GM18517 (cell line): ENCODE data around the gene AVEN.
"Not testable (repeated sequence)": the region's sequence is repeated elsewhere in the genome, so short reads cannot be mapped to it uniquely, and the experiment has no call there.

Source experiments
- ATAC-seq: cut with Tn5 transposase; IDR thresholded peaks from one replicate; pipeline ENCODE4 v1.9.1; 2021; ENCODE audit warnings: mild to moderate bottlenecking, moderate library complexity; ENCODE audit not compliant: unreplicated experiment

AVEN gene, protein sequence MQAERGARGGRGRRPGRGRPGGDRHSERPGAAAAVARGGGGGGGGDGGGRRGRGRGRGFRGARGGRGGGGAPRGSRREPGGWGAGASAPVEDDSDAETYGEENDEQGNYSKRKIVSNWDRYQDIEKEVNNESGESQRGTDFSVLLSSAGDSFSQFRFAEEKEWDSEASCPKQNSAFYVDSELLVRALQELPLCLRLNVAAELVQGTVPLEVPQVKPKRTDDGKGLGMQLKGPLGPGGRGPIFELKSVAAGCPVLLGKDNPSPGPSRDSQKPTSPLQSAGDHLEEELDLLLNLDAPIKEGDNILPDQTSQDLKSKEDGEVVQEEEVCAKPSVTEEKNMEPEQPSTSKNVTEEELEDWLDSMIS

DNA sequence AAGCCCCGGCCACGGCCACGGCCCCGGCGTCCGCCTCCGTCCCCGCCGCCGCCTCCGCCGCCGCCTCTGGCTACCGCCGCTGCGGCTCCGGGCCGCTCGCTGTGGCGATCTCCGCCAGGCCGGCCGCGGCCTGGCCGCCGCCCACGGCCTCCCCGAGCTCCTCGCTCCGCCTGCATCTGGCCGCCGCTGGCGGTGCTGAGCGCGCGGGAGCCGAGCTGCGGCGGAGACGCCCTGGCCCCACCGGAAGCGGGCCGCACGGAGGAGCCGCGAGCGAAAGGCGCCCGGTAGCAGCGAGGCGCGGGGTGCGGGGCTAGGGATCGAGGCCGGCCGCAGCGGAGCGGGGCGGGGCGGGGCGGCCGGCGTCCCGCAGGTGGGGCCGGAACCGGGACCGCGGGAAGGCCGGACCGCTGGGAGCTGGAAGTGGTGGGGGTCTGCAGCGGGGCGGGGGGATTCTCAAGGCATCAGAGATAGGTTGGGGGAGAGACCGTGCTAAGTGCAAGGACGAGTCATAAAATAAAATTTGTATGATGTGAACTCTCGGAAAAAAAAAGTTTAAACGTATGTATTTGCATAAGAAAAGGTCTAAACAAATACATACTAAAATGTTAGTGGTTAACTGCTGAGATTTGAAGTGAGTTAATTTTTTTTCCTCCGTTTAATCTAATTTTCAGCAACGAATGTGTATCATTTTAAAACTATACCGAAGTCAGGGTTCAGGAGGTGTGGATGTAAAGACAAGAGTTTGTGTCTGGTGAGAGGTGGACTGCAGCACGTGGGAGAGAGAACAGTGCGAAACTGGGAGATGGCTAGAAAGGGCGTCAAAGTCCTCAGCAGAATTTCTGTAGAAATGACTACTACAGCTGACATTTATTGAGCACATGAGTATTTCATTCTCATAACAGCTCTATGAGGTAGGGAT is at the start of gene AVEN:
AVEN (minus strand) TSS at position 334 of the 919 bp plus-strand sequence; CDS start at position 176, 158 bp downstream.
- peak; percentile 42 for ATAC-seq

DNA sequence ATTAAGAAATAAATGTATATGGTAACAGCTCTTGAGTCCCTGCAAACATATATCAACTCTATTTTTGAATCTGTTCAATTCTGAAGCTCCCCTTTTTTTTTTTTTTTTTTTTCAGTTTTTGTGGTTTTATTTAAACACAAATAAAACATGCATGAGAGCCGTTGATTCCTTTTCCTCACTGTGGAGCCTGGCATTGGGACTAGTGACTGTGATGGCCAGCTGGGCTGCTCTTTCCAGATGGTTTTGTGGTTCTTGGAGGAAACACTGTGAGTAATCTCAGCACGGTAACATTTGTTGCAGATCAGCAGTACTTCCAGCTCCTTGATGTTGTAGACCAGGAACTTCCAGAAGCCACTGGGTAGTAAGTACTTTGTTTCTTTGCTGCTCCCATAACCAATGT is 46.7 kb upstream of the AVEN start:
- no peak for ATAC-seq

DNA sequence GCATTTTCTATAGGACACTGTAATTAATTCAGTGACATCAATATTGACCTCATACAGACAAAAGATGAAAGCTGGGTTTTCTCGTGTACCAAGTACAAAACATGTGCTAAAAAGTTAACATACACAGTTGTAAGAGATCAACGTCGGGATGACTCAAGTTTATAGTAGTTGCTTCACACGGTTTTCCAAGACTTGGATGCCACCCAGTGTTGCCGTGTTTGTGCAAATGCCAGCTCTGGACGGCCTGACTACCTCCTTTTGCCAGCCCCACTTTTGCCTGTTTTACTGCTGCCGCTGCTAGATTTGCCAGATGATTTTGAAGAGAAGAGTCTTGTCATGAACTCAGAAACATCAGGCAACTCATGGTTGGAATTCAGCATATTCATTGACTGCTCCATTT is 45.1 kb upstream of the AVEN start:
- no peak for ATAC-seq

DNA sequence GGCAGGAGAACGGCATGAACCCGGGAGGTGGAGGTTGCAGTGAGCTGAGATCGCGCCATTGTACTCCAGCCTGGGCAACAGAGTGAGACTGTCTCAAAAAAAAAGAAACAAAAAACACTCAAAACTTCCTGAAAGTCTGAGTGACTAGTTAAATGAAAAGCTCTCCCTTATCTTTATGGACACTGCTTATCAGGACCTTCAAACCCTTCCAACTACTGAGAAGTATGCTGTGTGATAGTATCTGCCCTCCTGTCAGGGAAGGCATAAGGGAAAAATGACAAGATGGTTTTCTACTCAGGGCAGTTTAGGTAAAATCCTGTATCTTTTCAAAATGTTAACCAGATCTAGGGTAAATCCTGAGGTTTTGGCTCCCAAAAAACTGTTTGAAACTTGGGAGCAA is 40.9 kb upstream of the AVEN start:
- ATAC-seq: no peak

DNA sequence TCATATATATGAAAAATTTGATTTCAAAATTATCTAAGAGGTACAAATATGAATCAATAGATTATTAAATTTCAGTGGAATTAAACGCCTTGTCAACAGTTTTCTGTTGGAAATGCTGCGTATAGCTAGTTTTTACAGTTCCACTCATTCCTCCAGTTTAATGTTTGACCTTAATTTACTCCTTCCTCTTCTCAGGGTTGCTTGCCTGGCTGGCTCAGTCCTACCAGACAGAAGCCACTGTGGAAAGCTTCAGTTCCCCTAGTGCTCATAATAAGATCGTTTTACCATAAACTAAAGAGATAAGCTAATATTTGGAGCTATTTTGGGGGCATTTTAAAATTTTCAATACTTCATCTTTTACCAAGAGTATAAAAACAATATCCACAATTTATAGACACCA is 39.9 kb upstream of the AVEN start:
- ATAC-seq: no peak

DNA sequence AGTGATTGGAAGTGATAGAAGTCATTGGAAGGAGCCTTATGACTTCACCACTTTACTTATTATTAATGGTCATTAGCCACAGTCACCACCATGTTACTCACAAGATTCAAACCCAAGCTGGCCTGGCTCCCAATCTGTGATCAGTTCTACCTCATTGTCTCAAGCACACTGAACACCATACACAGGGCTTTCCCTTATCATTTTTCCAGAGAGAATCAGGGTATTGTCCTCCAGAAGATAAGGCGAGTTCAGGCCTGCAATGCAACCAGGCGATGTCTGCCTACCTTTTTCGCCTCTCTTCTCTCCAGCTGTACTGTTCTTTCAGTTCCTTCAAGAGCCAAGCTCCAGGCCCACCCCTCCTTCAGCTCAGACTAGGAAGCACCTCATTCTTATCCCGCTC is 37.8 kb upstream of the AVEN start:
- no peak for ATAC-seq

DNA sequence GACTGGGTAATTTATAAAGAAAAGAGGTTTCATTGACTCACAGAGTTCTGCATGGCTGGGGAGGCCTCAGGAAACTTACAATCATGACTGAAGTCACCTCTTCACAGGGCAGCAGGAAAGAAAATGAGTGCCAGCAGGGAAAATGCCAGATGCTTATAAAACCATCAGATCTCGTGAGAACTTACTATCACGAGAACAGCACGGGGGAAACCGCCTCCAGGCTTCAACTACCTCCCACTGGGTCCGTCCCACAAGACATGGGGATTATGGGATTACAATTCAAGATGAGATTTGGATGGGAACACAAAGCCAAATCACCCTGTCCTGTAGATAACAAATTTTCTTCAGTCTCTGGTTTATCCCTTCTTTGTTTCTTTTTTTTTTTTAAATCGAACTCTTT is 31.0 kb upstream of the AVEN start:
- no peak for ATAC-seq

DNA sequence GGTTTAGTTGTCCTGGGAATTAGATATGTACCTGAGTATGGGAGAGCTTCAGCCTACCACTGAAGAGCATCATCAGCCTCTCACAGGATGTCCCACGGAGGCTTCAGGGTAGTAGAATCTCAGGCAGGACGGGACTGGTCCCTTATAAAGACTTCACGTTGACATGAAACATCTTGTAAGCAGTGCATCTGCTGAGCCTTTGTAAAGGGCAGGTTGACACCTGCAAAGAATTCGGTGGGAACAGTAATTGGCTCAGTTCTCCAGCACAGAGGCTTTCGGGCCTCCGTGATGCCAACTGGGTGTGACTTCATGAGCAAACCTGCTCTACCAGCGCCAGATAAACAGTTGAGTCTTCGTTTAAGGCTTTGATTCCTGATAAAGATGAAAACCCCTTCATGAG is 26.9 kb upstream of the AVEN start:
- no peak for ATAC-seq

DNA sequence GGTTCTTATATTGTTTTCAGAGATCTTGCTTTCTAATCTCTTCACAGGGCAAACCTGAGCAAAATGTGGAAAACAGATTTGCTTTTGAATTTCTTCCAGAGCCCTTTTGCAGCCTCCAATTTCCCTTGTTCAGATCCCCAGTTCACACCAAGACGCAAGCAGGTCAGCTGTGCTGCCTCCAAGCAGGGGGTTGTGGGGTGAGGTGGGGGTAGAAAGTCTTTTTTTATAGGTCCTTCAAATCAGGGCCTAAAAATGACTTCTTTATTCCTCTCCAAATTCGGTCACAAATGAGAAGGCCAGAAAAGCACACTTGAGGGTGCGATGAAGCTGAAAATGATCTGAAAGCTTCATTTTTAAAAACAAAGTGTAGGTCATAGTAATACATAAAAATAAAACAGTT is 26.3 kb upstream of the AVEN start:
- no peak for ATAC-seq

DNA sequence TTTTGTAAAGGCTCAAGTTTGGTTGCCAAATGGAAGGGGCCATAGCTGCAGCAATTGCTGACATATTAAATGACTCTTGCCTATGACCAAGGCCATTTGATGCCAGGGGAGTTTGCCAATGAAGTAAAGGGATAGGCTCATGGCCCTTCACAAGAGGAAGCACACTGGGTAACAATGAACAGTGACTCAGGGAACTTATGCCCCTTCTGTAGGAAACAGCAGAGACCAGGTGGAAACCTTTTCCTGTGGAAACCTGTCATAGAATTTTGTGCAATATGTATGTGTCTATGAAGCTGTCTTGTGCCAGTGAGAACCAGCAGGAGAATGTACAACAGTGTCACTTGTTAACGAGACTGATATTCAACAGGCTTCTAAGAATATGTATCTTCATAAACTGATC is 25.4 kb upstream of the AVEN start:
- ATAC-seq: no peak

DNA sequence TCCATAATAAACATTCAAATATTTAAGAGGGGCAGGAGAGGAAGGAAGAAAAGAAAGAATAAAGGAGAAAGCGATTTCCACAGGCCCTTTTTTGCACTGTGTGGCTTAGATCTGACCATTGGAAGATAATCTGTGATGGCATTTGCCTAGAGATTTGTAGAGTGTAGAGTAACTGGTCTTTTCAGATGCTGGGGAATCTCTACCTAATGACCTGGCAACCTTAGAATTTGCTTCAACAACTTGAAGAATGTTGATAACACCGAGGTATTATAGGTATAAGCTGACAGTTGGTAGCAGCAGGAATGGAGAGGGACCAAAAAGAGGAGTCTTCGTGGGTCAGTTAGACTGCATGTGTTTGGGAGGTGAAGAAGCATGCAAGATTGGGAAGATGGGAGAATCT is 20.9 kb upstream of the AVEN start:
- no peak for ATAC-seq

DNA sequence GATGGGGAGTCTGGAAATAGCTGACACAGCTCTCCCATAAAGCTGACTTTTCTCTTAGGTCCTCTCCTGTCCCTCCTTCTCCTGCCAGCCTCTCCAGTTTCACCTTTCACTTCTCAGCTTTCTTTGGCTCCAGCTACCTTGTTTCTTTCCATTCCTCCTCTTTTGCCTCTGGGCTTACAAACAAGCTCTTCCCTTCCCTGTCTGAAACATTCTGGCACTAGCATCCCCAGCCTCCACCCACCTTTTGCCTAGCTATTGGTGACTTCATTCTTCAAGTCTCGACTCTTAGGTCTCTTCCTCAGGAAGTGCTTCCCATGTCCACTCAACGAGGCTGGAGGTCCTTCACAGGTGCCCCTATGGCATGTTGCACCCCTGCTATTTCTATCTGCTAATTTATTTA is 20.5 kb upstream of the AVEN start:
- ATAC-seq: no peak

DNA sequence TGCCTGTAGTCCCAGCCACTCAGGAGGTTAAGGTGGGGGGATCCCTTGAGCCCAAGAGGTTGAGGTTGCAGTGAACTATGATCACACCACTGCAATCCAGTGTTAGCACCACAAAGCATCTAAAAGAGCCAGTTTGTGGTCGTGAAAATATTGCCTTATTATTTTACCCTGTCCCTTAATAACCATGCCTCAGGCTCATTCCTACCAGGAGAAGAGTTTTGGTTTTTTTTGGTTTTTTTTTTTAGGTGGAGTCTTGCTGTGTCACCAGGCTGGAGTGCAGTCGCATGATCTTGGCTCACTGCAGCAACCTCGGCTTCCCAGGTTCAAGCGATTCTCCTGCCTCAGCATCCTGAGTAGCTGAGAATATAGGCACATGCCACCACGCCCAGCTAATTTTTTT is 17.9 kb upstream of the AVEN start:
- no peak for ATAC-seq

DNA sequence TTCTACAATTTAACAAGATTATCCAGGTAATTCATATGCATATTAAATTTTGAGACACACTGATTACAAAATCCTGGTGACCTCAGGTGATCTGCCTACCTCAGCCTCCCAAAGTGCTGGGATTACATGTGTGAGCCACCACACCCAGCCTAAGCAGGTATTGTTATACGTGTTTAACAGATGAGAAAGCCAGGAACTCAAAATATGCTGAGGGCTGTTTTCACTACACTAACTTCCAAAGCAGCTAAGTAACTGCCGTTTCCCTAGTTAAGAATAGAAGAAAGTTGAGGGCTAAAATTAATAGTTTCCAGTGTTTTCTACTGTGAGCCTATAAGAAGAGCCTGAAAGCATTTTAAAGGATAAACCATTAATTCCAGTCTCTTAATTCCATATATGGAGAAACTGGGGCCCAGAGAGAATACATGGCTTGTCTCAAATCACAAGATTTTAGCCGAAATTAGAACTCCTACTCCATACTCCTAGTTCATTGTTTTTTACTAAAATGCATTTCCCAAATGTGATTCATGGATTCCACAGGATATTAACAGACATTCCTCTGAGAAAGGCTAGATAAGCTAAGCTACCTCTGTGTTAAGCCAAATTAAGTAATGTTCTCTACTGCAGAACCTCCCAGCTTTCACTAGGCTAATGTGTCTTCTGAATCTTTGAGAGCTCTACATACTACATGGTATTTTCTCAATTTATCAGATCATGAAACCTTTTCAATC is 17.0 kb upstream of the AVEN start:
- no peak for ATAC-seq

DNA sequence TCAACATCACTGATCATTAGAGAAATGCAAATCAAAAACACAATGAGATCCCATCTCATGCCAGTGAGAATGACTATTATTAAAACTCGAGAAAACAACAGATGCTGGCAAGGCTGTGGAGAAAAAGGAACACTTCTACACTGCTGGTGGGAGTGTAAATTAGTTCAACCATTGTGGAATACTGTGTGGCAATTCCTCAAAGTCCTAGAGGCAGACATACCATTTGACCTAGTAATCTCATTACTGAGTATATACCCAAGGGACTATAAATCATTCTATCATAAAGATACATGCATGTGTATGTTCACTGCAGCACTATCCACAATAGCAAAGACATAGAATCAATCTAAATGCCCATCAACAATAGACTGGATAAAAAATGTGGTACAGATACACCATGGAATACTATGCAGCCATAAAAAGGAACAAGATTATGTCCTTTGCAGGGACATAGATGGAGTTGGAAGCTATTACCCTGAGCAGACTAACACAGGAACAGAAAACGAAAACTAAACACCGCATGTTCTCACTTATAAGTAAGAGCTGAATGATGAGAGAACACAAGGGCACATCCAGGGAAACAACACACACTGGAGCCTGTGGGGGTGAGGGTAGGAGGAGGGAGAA is 15.2 kb upstream of the AVEN start:
- no peak for ATAC-seq

DNA sequence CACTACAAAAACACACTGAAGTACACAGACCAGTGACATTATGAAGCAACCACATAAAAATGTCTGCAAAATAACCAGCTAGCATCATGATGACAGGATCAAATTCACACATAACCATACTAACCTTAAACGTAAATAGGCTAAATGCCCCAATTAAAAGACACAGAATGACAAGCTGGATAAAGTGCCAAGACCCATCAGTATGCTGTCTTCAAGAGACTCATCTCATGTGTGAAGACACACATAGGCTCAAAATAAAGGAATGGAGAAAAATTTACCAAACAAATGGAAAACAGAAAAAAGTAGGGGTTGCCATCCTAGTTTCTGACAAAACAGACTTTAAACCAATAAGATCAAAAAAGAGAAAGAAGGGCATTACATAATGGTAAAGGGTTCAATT is 11.4 kb upstream of the AVEN start:
- ATAC-seq: not testable (repeated sequence)

DNA sequence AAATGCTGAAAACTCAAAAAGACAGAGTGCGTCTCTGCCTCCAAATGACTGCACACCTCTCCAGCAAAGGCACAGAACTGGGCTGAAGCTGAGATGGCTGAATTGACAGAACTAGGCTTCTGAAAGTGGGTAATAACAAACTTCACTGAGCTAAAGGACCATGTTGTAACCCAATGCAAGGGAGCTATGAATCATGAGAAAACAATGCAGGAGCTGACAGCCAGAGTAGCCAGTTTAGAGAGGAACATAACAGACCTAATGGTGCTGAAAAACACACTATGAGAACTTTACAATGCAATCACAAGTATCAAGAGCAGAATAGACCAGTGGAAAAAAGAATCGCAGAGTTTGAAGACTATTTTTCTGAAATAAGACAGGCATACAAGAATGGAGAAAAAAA is 10.1 kb upstream of the AVEN start:
- no peak for ATAC-seq

DNA sequence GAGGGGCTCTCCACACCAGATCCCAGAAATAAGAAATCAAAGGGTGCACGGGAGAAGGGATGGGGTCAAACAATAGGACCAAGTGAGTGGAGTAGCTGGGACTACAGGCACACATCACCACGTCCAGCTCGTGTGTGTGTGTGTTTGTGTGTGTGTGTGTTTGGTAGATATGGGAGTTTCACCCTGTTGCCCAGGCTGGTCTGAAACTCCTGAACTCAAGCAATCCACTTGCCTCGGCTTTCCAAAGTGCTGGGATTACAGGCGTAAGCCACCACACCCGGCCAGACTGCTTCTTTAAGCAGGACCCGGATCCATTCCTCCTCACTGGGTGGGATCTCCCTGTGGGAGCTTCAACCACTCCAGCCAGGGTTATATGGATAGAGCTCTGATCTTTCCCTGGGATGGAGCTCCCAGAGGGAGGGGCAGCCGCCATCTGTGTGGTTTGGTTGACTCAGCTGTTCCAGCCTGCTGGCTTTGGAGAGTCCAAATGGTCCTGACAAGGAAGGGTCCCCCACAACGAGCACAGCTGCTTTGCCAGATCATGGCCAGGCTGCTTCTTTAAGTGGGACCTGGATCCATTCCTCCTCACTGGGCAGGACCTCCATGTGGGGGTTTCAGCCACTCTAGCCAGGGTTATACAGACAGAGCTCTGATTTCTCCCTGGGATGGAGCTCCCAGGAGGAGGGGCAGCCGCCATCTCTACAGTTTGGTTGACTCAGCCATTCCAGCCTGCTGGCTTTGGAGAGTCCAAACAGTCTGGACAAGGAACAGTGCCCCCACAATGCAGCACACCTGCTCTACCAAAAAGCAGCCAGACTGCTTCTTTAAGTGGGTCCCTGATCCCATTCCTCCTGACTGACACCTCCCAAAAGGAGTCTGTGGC is 9.1 kb upstream of the AVEN start:
- ATAC-seq: no peak

DNA sequence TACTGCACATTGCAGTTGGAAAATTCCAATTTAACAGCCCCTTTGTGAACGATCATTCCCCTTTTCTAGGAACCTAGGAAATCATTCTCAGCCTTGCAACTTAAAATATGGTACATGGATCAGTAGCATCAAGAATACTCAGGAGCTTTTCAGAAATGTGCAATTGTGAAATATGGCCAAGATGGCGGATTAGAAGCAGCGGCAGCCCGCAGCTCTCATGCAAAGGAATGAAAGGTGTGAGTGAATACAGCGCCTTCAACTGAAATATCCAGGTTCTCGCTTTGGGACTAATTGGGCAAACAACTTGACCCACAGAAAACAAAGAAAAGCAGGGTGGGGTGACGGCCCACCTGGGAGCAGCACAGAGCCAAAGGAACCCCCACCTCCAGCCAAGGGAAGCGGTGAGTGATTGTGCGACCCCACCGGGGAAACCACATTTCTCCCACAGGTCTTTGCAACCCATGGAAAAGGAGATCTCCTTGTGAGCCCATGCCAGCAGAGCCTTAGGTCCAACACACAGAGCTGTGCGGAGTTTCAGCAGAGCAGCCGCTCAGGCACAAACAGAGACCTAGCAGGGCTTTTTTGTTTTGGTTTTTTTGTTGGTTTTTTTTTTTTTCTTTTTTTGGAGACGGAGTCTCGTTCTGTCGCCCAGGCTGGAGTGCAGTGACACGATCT is 7.6 kb upstream of the AVEN start:
- ATAC-seq: no peak

DNA sequence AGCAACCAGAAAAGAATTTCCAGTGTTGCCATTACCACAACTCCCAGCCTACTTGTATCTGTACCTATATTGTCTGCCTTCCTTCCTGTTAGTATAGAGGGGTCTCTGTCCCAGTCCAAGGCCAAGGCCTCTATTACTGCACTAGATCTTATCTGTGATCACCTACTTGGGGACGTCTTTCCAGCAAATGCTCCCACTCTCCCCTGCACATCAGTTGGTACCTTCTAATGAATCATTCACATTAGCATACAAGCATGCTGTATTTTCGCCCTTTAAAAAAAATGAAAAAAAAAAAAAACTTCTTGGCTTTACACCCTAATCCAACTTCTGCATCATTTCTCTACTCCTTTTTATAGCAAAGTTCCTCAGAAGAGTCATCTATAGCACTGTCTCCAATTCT is 4.8 kb upstream of the AVEN start:
- no peak for ATAC-seq
